Mucosa of rectum (tissue), 2 donors: ENCODE data around the gene HES5.

ENCODE experiments used
- H3K27ac ChIP-seq, 2 donors: one replicate each; pipeline ENCODE4 v1.7.0; 2013; ENCODE audit warnings: inconsistent platforms in 2 of 2, low read depth in 2 of 2, low read length in 2 of 2
- H3K27me3 ChIP-seq, 2 donors: one replicate each; pipeline ENCODE4 v1.7.0; 2013; ENCODE audit warnings: low read length in 2 of 2; ENCODE audit not compliant: control insufficient read depth in 2 of 2, insufficient read depth in 2 of 2
- H3K36me3 ChIP-seq, 2 donors: one replicate each; pipeline ENCODE4 v1.7.0; 2013; ENCODE audit warnings: low read length in 2 of 2; ENCODE audit not compliant: control insufficient read depth in 2 of 2, insufficient read depth in 2 of 2
- H3K4me1 ChIP-seq, 2 donors: one replicate each; pipeline ENCODE4 v1.7.0; 2013; ENCODE audit warnings: low read length in 2 of 2, mild to moderate bottlenecking in 1 of 2; ENCODE audit not compliant: control insufficient read depth in 2 of 2, insufficient read depth in 2 of 2
- H3K4me3 ChIP-seq, 2 donors: one replicate each; pipeline ENCODE4 v1.7.0; 2013; ENCODE audit warnings: low read length in 2 of 2
- H3K9ac ChIP-seq, 2 donors: one replicate each; pipeline ENCODE4 v1.7.0; 2013; ENCODE audit warnings: low read length in 2 of 2, low read depth in 1 of 2, mild to moderate bottlenecking in 1 of 2
- H3K9me3 ChIP-seq, 2 donors: one replicate each; pipeline ENCODE4 v1.7.0; 2013; ENCODE audit warnings: low read length in 2 of 2; ENCODE audit not compliant: control insufficient read depth in 2 of 2
- donor health status: healthy.
- donor health status: Normal muscosa, but diverticular disease.

The HES5 gene

DNA sequence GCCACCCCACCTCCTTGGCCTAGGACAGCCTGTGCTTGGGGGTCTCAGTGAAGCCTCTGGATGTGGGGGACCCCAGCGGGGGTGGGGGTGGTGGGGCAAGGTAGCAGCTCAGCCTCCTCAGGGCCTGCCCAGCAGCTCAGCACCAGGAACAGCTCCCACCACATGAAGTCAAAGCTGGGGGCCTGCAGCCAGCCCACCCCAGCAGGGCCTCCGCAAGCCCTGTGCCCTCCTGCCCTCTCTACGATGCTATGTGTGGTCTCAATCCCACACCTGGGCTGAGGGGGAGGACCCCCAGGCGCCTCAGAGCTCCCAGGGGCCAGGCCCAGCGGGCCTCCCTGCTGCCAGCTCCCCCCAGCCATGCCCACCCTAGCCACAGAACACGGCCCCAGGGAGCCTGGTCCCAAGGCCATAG lies 22.3 kb downstream of the HES5 start:
- no peak overlapping the region for H3K9ac ChIP-seq
- no peak overlapping the region for H3K4me3 ChIP-seq
- H3K27ac ChIP-seq, result no peak overlapping the region
- H3K36me3 ChIP-seq, result peaks cover 33 to 43% of the 10 kb centered on the region in 2 donors
- H3K9me3 ChIP-seq, result no peaks in the 10 kb centered on the region
- H3K27me3 ChIP-seq, result peaks cover 0 to 8% of the 10 kb centered on the region in 2 donors
- no peaks in the 10 kb centered on the region for H3K4me1 ChIP-seq

DNA sequence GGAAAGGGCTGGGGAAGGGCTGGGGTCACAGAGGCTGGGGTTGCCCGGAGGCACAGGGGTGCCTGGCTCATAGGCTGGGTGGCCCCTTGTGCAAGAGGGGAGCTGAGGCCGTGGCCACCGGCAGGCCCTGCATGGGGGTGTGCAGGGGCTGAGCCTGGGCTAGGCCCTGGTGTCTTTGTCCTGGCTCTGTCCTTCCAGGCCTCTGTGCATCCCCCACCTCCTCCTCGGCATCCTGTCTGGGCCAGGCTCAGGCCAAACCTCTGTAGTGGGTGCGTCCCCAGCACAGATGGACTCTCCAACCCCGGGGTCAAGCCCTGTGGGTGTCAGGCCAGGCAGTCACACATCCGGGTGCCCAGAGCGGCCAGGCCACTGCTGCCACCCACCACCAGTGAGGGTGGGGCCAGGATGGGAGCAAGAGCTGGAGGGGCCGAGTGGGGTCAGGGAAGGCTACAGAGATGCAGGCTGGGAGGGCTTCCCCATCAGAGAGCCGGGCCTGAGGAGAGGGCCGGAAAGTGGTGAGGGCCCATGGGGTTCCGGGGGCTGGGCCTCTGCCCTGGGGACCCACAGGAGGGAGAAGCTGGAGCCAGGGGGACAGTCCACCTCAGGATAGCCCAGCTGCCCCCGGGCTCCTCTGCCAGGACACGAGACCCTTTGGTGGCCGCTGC lies 23.0 kb downstream of the HES5 start:
- peaks cover 27 to 38% of the 10 kb centered on the region in 2 donors for H3K36me3 ChIP-seq
- peaks cover 0 to 9% of the 10 kb centered on the region in 2 donors for H3K27me3 ChIP-seq
- H3K27ac ChIP-seq, result no peak overlapping the region
- H3K9ac ChIP-seq, result no peak overlapping the region
- H3K4me1 ChIP-seq, result no peaks in the 10 kb centered on the region
- no peaks in the 10 kb centered on the region for H3K9me3 ChIP-seq
- no peak overlapping the region for H3K4me3 ChIP-seq

DNA sequence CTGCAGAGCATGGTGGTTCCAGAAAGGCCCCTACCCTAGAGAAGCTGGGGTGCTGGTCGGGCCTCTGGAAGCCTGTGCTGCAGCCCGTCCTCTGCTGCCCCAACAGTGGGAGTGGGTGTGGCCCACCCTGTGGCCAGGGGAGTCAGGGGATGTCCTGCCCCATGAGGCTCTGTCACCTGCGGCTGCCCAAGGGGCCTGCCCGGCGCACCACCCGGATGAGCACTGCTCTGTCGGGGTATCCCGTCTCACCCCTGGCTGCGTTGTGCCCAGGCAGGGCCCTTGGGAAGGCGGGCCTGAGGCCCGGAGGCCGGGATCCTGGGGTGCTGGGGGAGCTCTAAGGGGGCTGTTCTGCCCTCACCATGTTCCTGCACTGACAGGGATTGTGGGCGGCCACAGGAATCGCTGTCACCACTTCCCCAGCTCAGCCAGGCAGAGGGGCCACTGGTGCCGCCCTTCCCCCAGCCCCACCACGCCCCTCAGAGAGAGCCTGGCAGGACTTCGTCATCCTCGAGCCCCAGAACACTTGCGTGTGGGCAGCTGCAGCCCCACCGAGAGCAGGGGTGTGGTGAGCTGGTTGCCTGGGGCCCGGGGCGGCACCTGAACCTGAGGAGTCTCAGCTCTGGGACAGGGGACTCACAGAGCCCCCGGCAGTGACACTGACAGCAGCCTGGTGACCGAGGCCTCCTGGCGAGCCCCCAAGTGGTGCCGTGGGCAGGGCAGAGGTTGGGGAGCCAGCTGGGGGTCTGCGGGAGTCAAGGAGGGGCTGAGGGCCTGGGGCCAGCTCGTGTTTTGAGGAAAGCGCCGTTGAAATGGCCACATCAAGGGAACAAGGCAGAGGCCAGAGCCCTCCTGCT lies 23.8 kb downstream of the HES5 start:
- peaks cover 0 to 9% of the 10 kb centered on the region in 2 donors for H3K27me3 ChIP-seq
- no peak overlapping the region for H3K9ac ChIP-seq
- no peak overlapping the region for H3K27ac ChIP-seq
- no peaks in the 10 kb centered on the region for H3K4me1 ChIP-seq
- H3K9me3 ChIP-seq, result no peaks in the 10 kb centered on the region
- no peak overlapping the region for H3K4me3 ChIP-seq
- peaks cover 19 to 30% of the 10 kb centered on the region in 2 donors for H3K36me3 ChIP-seq

DNA sequence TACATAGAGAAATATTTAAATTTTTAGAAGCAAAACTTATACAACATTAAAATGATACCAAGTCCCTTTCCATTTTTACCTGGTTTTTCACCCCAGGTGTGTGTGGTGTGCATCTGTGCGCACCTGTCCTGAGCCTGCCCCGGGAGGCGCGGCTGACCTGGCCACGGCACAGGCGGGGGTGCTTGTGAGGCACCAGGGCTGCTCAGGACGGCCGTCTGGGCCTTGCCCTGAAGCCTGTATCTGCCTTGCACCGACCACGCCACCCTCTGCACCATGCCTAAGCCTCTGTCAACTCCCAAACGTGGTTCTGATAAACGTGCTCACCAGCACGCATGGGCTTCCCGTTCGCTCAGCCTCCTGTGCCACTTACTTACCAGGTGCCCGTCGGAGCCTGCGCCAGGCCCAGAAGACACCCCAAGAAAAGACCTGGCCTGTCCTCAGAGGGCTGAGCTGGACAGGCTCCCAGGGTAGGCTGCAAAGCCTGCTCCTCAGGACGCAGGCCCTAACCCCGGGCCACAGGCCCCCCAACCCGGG lies 24.5 kb downstream of the HES5 start:
- Histone ChIP-seq H3K36me3 (peaks cover 13 to 23% of the 10 kb centered on the region in 2 donors), H3K27me3 (peaks cover 0 to 9% of the 10 kb centered on the region in 2 donors), H3K27ac (no peak overlapping the region), H3K4me1 (no peaks in the 10 kb centered on the region), H3K9ac (no peak overlapping the region), H3K4me3 (no peak overlapping the region), H3K9me3 (no peaks in the 10 kb centered on the region)

DNA sequence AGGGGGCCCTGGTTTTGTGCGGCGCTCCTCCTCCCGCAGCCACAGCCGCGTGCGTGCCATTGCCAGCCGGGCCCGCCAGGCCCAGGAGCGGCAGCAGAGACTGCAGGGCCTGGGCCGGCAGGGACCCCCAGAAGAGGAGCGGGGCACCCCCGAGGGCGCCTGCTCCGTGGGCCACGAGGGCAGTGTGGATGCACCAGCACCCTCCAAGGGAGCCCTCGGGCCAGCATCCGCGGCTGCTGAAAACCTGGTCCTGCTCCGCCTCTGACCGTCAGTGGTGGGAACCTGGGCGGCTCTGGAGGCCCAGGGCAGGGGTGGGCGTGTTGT lies 25.2 kb downstream of the HES5 start:
- no peak overlapping the region for H3K27ac ChIP-seq
- no peak overlapping the region for H3K4me3 ChIP-seq
- H3K9me3 ChIP-seq, result no peaks in the 10 kb centered on the region
- no peak overlapping the region for H3K9ac ChIP-seq
- H3K27me3 ChIP-seq, result peaks cover 0 to 9% of the 10 kb centered on the region in 2 donors
- peaks cover 11 to 17% of the 10 kb centered on the region in 2 donors for H3K36me3 ChIP-seq
- no peaks in the 10 kb centered on the region for H3K4me1 ChIP-seq

DNA sequence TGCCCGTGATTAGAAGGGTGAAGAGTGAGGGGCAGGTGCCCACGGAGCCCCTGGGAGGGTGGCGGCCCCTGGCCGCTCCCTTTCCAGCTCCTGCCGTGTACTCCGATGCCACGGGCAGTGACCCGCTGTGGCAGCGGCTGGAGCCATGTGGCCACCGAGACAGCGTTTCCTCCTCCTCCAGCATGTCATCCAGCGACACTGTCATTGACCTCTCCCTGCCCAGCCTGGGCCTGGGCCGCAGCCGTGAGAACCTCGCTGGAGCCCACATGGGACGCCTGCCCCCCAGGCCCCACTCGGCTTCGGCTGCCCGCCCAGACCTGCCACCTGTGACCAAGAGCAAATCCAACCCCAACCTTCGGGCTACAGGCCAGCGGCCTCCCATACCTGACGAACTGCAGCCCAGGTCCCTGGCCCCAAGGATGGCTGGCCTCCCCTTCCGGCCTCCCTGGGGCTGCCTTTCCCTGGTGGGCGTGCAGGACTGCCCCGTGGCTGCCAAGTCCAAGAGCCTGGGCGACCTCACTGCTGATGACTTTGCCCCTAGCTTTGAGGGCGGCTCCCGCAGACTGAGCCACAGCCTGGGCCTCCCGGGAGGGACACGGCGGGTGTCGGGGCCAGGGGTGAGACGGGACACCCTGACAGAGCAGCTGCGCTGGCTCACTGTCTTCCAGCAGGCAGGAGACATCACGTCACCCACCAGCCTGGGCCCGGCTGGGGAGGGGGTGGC lies 25.7 kb downstream of the HES5 start:
- H3K9ac ChIP-seq, result no peak overlapping the region
- H3K4me1 ChIP-seq, result no peaks in the 10 kb centered on the region
- H3K27me3 ChIP-seq, result peaks cover 0 to 9% of the 10 kb centered on the region in 2 donors
- H3K9me3 ChIP-seq, result no peaks in the 10 kb centered on the region
- peaks cover 7 to 12% of the 10 kb centered on the region in 2 donors for H3K36me3 ChIP-seq
- no peak overlapping the region for H3K4me3 ChIP-seq
- no peak overlapping the region for H3K27ac ChIP-seq

DNA sequence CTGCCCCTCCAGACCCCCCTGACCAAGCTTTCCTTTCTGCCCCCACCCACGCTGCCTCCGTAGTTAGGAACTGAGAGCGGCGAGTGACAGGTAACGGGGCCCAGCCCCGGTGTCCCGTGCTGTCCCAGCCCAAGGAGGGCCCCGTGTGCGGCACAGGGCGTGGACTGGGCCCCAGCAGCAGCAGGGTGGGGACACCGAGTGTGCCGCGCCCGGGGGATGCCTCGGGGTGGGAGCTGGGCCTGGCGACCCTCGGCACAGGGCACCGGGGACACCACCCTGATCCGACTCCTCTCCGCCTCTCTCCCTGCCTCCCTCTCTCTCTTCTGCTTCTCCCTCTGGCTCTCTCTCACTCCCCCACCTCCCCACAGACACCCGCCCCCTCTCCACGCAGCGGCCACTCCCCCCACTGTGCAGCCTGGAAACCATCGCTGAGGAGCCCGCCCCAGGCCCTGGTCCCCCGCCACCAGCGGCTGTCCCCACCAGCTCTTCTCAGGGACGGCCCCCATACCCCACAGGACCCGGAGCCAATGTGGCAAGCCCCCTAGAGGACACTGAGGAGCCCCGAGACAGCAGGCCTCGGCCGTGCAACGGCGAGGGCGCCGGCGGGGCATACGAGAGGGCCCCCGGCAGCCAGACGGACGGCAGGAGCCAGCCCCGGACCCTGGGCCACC lies 26.4 kb downstream of the HES5 start:
- Histone ChIP-seq H3K9me3 (no peaks in the 10 kb centered on the region), H3K4me1 (no peaks in the 10 kb centered on the region), H3K27ac (no peak overlapping the region), H3K36me3 (peaks cover 2 to 5% of the 10 kb centered on the region in 2 donors), H3K9ac (no peak overlapping the region), H3K27me3 (peaks cover 0 to 9% of the 10 kb centered on the region in 2 donors), H3K4me3 (no peak overlapping the region)

DNA sequence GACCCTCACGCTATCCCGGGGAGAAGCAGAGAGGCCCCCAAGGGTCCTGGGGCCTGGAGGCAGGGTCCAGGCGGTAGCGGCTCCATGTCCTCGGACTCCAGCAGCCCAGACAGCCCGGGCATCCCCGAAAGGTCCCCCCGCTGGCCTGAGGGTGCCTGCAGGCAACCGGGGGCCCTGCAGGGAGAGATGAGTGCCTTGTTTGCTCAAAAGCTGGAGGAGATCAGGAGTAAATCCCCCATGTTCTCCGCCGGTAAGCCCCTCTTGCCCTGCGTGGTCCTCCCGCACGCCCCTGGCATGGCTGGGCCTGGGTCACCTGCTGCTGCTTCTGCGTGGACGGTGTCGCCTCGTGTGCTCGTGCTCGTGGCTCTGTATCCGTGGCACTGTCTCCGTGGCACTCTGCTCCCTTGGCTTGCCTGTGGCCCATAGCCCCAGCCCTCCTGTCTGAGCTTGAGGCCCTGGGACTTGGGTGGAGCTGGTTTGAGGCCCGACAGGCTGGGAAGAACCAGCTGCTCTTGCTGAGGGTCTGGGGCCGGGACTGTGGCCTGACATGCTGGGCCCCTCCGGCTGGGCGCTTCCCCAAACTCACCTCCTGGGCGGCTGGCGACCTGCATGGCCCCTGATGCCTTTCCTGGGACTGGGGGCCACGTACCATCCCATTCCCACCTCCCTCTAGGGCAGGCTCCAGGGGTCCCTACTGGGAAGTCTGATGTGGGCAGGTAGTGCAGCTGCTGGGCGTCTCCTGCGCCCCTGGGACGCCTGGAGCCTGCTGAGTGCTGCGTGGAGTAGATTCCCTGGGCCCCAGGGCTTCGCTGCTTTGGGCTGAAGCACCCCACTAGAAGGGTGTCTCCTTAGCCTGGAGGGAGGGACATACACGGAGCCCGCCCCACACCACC lies 27.2 kb downstream of the HES5 start:
- Histone ChIP-seq H3K4me1 (no peaks in the 10 kb centered on the region), H3K9me3 (no peaks in the 10 kb centered on the region), H3K4me3 (no peak overlapping the region), H3K27me3 (peaks cover 0 to 9% of the 10 kb centered on the region in 2 donors), H3K36me3 (peaks cover 0 to 2% of the 10 kb centered on the region in 2 donors), H3K9ac (no peak overlapping the region), H3K27ac (no peak overlapping the region)

DNA sequence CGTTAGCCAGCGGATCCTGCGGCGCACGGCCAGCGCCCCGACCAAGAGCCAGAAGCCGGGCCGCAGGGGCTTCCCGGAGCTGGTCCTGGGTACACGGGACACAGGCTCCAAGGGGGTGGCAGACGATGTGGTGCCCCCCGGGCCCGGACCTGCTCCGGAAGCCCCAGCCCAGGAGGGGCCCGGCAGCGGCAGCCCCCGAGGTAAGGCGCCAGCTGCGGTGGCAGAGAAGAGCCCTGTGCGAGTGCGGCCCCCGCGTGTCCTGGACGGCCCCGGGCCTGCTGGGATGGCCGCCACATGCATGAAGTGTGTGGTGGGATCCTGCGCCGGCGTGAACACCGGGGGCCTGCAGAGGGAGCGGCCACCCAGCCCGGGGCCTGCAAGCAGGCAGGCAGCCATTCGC lies 27.9 kb downstream of the HES5 start:
- Histone ChIP-seq H3K4me3 (no peak overlapping the region), H3K9ac (no peak overlapping the region), H3K36me3 (no peaks in the 10 kb centered on the region), H3K4me1 (no peaks in the 10 kb centered on the region), H3K27ac (no peak overlapping the region), H3K9me3 (no peaks in the 10 kb centered on the region), H3K27me3 (peaks cover 0 to 9% of the 10 kb centered on the region in 2 donors)
